NB4 (cell line): ENCODE measurements around the gene PVALEF.

Source experiments
- DNase-seq: peaks from one replicate; pipeline ENCODE4 v3.0.0; 2010; ENCODE audit warnings: low read depth
- H3K4me3 ChIP-seq: one replicate; pipeline ENCODE4 v1.5.1; 2011; ENCODE audit warnings: mild to moderate bottlenecking, low read depth, low read length, moderate library complexity
- CTCF ChIP-seq: IDR thresholded peaks from one replicate; pipeline ENCODE4 v1.5.1; 2012; ENCODE audit warnings: low read depth, low read length
- MYC ChIP-seq: IDR thresholded peaks from 2 replicates; pipeline ENCODE4 v1.6.1; 2011; ENCODE audit warnings: low read depth, low read length
- POLR2A ChIP-seq: IDR thresholded peaks from 2 replicates; pipeline ENCODE4 v1.6.1; 2011; ENCODE audit warnings: mild to moderate bottlenecking; ENCODE audit not compliant: insufficient read length; ENCODE audit errors: extremely low read depth
- TF ChIP-seq, protein P1 (sequence below): IDR thresholded peaks from 2 replicates; pipeline ENCODE4 v1.6.1; 2011; ENCODE audit warnings: low read depth, low read length

PVALEF gene

GRCh38 chr17:81140018-81140417 is 25.3 kb upstream of the PVALEF start:
- no peak overlapping the region for H3K4me3 ChIP-seq
- TF ChIP-seq, protein P1, sequence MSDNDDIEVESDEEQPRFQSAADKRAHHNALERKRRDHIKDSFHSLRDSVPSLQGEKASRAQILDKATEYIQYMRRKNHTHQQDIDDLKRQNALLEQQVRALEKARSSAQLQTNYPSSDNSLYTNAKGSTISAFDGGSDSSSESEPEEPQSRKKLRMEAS, result no peak
- TF ChIP-seq MYC (no peak), POLR2A (no peak), CTCF (no peak)
- no peak for DNase-seq

GRCh38 chr17:81140695-81141094 is 24.6 kb upstream of the PVALEF start:
- TF ChIP-seq MYC, result no peak
- TF ChIP-seq POLR2A, result no peak
- TF ChIP-seq CTCF, result no peak
- TF ChIP-seq, protein P1, result no peak
- no peak for DNase-seq
- no peak overlapping the region for H3K4me3 ChIP-seq

DNA sequence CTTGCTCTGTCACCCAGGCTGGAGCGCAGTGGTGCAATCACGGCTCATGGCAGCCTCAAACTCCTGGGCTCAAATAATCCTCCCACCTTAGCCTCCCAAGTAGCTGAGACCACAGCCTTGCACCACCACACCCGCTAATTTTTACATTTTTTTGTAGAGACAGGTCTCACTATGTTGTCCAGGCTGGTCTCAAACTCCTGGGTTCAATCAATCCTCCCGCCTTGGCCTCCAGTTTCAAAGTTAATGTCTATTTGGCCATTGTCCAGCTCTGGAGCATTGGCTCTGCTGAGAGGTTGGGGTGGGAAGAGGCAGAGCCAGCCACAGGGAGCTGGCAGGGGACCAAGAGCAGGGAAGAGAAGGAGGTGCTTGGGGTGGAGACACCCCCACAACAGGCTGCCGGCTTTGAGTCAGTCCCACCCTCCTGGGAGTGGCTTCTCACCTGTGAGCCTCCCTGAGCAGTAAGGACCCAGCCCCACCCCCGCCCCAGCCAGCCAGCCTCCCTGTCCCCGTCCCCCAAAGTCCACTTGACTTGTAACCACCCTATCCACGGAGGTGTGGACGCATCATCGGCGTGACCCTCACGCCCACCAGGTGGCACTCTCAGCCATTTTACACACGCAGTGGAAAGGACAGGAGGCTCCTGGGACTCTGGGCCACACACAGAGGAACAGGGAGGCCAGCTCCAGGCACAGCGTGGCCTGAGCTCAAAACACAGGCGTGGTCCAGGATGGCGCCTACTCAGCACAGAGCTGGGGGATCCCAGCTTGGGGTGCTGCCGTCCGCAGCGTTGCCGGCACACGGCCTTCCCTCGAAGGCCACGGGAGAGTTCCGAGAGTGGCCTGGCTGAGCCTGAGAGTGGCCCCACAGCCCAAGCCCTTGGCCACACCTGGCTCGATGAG is 22.8 kb upstream of the PVALEF start:
- no peak overlapping the region for H3K4me3 ChIP-seq
- DNase-seq, result peak; percentile 82
- TF ChIP-seq POLR2A (no peak), CTCF (peak; percentile 64)
- TF ChIP-seq, protein P1, result peak; percentile 46

- DNase-seq, result no peak
- H3K4me3 ChIP-seq, result no peak overlapping the region
- TF ChIP-seq CTCF, result no peak
- TF ChIP-seq, protein P1, result no peak
- no peak for TF ChIP-seq MYC
- TF ChIP-seq POLR2A, result no peak
Measured at GRCh38 chr17:81143200-81143527, 22.1 kb upstream of the PVALEF start.

- TF ChIP-seq CTCF (no peak), POLR2A (no peak), MYC (no peak)
- TF ChIP-seq, protein P1, result no peak
- no peak overlapping the region for H3K4me3 ChIP-seq
- no peak for DNase-seq
Measured at GRCh38 chr17:81143717-81144422, 21.4 kb upstream of the PVALEF start.
